Vagina (tissue), 2 donors: Measurements from ENCODE around the gene GATA6. TPM values are rescaled to one million over a fixed set of nuclear protein-coding genes. Genes with fewer than 3 reads are reported as not detected.
"Not testable (repeated sequence)": the region's sequence is repeated elsewhere in the genome, so short reads cannot be mapped to it uniquely, and the experiment has no call there.

Source experiments
- DNase-seq, 2 donors: peaks; one replicate each; pipeline ENCODE4 v3.0.0-alpha.2; 2017; ENCODE audit errors: extremely low spot score in 2 of 2
- H3K27ac ChIP-seq: fragments of 200-600 bp; sonication (generic); one replicate; pipeline ENCODE4 v1.5.1; 2019
- H3K27me3 ChIP-seq: fragments of 200-600 bp; sonication (generic); one replicate; pipeline ENCODE4 v1.5.1; 2019
- H3K36me3 ChIP-seq, 2 donors: fragments of 200-600 bp; sonication (generic); one replicate each; pipeline ENCODE4 v1.5.1; 2017 to 2019
- H3K4me1 ChIP-seq: fragments of 200-600 bp; sonication (generic); one replicate; pipeline ENCODE4 v1.5.1; 2019
- H3K4me3 ChIP-seq, 2 donors: fragments of 200-600 bp; sonication (generic); 1 replicate in 1 of 2; 2 replicates in 1 of 2; pipeline ENCODE4 v1.5.1; 2016 to 2019
- H3K9me3 ChIP-seq: fragments of 200-600 bp; sonication (generic); one replicate; pipeline ENCODE4 v1.5.1; 2019
- POLR2A ChIP-seq, 2 donors: fragments of 450-650 bp; IDR thresholded peaks; one replicate each; pipeline ENCODE4 v1.6.1; 2017; ENCODE audit warnings: antibody characterized with exemption in 2 of 2, mild to moderate bottlenecking in 2 of 2, moderate library complexity in 2 of 2
- POLR2AphosphoS5 ChIP-seq, 2 donors: sonication (generic); formaldehyde crosslinking; IDR thresholded peaks; one replicate each; pipeline ENCODE4 v1.9.0; 2017; ENCODE audit warnings: antibody characterized with exemption in 2 of 2, mild to moderate bottlenecking in 2 of 2, low read depth in 1 of 2; ENCODE audit not compliant: insufficient read depth in 1 of 2
- intact Hi-C: fragments of 100-400 bp; cut with DNase I; formaldehyde crosslinking; loops from one replicate; pipeline ENCODE4 v1.15.1; 2023
- total RNA-seq: library from RNA; depleted of rRNA; stranded (reverse); fragments of >200 nt; gene quantifications from one replicate; pipeline ENCODE4 v1.2.3, GENCODE V29; 2016
- TF ChIP-seq, protein P1 (sequence below), 3 experiments: fragments of 450-650 bp in 2 of 3; fragments of 200-600 bp in 1 of 3; sonication (generic) in 1 of 3; IDR thresholded peaks; one replicate each; pipeline ENCODE4 v1.5.1; 2017 to 2019; ENCODE audit warnings: antibody characterized with exemption in 3 of 3, mild to moderate bottlenecking in 2 of 3, moderate library complexity in 2 of 3

GATA6 gene
- total RNA-seq, 1 donor from 2014 or later: 9.8 TPM

DNA sequence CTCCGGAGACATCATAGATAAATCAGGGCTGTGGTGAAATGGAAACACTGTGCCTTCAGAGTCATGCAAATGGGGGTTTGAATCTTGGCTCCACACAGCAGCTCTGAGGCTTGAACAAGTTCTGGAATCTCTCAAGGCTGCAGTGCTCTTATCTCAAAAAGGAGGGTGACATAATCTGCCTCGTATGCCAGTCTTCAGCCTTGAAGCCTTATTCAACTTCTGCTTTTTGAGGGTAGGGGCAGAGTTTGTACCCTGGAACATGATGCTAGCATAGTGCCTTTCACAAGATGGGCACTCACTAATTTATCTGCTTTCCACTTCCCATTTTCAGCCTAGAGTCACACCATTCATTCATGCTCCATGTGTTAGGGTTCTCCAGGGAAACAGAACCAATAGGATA, 42.3 kb downstream of the GATA6 start:
- TF ChIP-seq POLR2AphosphoS5 (IDR thresholded peaks at IDR 0.05; ENCODE audit: insufficient read depth in 1 of 2, low read depth in 1 of 2) (no peak), POLR2A (IDR thresholded peaks at IDR 0.05) (no peak)
- TF ChIP-seq, protein P1, sequence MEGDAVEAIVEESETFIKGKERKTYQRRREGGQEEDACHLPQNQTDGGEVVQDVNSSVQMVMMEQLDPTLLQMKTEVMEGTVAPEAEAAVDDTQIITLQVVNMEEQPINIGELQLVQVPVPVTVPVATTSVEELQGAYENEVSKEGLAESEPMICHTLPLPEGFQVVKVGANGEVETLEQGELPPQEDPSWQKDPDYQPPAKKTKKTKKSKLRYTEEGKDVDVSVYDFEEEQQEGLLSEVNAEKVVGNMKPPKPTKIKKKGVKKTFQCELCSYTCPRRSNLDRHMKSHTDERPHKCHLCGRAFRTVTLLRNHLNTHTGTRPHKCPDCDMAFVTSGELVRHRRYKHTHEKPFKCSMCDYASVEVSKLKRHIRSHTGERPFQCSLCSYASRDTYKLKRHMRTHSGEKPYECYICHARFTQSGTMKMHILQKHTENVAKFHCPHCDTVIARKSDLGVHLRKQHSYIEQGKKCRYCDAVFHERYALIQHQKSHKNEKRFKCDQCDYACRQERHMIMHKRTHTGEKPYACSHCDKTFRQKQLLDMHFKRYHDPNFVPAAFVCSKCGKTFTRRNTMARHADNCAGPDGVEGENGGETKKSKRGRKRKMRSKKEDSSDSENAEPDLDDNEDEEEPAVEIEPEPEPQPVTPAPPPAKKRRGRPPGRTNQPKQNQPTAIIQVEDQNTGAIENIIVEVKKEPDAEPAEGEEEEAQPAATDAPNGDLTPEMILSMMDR (IDR thresholded peaks at IDR 0.05): no peak
- Histone ChIP-seq H3K27ac (no peak overlapping the region), H3K9me3 (no peaks in the 10 kb centered on the region), H3K4me3 (no peak overlapping the region), H3K27me3 (no peaks in the 10 kb centered on the region), H3K4me1 (peaks cover 21% of the 10 kb centered on the region), H3K36me3 (no peaks in the 10 kb centered on the region)
- intact Hi-C loops: no loop called here
- no peak for DNase-seq

DNA sequence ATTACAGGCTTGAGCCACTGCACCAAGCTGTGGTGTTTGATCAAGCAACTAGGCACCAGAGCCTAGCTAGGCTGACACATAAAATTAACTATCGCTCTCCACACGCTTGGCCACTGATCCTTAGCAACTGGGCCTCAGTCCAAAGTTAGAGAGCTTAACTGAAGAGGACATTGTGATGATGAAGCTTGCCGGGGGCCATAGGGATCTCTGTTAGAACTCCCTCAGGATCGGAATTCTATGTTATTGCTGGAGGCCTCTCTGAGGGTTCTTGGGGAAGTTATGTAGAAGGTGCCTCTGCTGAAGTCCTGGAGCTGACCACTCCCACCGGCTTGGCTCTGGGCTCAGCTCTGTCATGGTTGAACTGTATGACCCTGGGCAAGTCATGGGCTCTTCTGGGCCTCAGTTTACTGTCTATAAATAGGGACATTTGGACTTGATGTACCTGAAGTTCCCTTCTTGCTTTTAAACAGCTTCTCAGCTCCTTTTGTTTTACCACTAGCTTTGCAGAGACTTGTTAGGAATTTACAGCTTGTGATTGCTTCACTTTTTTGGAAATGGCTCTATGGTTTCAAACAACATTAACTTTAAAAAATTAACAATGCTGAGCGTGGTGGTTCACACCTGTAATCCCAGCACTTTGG, 44.1 kb downstream of the GATA6 start:
- H3K4me1 ChIP-seq: peaks cover 21% of the 10 kb centered on the region
- intact Hi-C loops: no loop called here
- DNase-seq: no peak
- no peak for TF ChIP-seq POLR2A (IDR thresholded peaks at IDR 0.05)
- no peak overlapping the region for H3K4me3 ChIP-seq
- H3K27me3 ChIP-seq: no peaks in the 10 kb centered on the region
- peak overlapping the region; percentile 62 for H3K27ac ChIP-seq
- H3K9me3 ChIP-seq: no peaks in the 10 kb centered on the region
- H3K36me3 ChIP-seq: no peaks in the 10 kb centered on the region

DNA sequence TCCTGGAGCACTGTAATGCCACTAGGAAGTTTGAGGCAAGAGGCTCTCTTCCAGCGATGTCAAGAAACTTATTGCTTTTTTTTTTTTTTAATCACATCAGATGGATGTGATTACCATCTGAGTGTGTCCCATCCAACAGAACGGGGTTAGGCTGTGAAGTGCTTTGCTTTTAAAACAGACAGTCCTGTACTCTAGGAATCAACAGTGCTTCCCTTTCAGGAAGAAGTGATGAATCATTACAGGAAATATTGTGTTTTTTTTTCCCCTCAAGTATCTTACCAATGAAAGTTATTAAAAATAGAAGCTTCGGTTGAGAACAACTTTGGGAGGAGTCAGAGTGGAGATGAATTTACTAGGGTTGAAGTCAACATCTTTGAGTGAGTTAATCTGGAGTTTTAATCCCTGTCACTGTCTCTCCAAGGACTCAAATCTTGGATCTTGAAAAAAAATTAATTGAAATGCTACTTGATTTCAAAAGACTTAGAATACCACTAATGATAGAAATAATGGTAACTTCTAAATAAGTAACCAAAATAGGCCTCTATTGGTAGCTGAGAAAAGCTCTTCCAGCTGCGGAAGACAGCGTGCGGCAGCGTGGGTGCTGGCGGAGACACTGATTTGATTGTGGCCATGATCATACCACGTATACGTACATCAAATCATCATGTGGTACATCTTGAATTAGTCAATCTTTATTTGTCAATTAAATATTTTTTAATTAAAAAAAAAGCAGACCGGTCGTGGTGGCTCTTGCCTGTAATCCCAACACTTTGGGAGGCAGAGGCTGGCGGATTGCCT, 45.5 kb downstream of the GATA6 start:
- no peaks in the 10 kb centered on the region for H3K27me3 ChIP-seq
- H3K36me3 ChIP-seq: no peaks in the 10 kb centered on the region
- intact Hi-C loops: no loop called here
- no peaks in the 10 kb centered on the region for H3K9me3 ChIP-seq
- H3K4me3 ChIP-seq: no peak overlapping the region
- no peak for TF ChIP-seq POLR2A (IDR thresholded peaks at IDR 0.05)
- peak in 1 of 2 donors; percentile 64 for TF ChIP-seq POLR2AphosphoS5 (IDR thresholded peaks at IDR 0.05; ENCODE audit: insufficient read depth in 1 of 2, low read depth in 1 of 2)
- TF ChIP-seq, protein P1 (IDR thresholded peaks at IDR 0.05): no peak
- no peak overlapping the region for H3K27ac ChIP-seq
- no peak for DNase-seq
- peaks cover 21% of the 10 kb centered on the region for H3K4me1 ChIP-seq

DNA sequence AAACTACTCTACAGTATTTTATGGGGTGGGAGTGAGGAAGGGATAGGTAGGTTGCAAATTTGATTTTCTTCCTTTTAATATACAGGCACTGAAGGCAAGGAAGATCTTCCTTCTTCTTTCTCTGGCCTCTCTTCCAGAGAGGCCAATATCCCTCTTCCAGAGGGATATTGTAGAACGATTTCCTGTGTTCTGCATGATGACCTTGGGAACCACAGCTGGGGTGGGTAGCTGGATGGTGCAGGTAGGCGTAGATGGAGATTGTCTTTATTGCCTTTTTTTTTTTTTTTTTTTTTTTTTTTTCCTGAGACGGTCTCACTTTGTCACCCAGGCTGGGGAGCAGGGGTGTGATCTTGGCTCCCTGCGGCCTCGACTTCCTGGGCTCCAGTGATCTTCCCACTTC, 49.4 kb downstream of the GATA6 start:
- Histone ChIP-seq H3K9me3 (no peaks in the 10 kb centered on the region), H3K4me3 (no peak overlapping the region), H3K27ac (no peak overlapping the region), H3K4me1 (peaks cover 12% of the 10 kb centered on the region), H3K27me3 (no peaks in the 10 kb centered on the region), H3K36me3 (no peaks in the 10 kb centered on the region)
- DNase-seq: no peak
- intact Hi-C loops: no loop called here
- TF ChIP-seq POLR2AphosphoS5 (IDR thresholded peaks at IDR 0.05; ENCODE audit: insufficient read depth in 1 of 2, low read depth in 1 of 2): no peak
- TF ChIP-seq, protein P1 (IDR thresholded peaks at IDR 0.05): no peak
- TF ChIP-seq POLR2A (IDR thresholded peaks at IDR 0.05): no peak

DNA sequence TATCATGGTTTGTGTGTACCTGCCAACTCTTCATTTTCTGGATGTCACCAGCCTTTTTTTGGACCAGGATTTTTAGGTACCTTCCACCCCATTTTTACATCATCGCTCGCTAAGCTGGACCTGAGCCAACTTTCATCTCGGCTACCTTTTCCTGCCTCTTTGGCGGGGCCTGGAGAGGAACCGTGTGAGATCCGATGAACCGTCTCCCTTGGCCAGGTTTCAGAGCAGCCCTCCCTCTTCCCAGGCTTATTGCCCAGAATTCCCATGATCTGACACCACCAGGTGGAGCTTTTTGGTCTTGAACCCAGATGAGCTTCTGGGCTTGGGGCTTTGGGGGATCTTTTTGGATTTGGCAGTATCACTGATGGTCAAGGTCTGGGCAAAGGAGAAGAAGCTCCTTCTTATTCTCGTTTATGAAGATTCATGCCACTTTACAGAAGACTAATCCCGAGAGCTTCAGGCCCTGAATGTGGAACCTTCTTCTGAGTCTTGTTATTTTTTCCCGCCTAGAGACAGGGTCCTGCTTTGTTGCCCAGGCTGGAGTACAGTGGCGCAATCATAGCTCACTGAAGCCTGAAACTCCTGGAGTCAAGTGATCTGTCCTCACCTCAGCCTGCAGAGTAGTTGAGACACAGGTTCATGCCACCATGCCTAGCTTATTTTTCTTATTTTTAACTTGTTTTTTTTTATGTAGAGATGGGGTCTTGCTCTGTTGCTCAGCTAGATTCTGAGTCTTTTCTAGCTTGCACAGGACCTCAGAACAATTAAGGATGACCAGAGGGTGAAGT, 50.4 kb downstream of the GATA6 start:
- no peaks in the 10 kb centered on the region for H3K27me3 ChIP-seq
- H3K27ac ChIP-seq: no peak overlapping the region
- no peaks in the 10 kb centered on the region for H3K36me3 ChIP-seq
- no peaks in the 10 kb centered on the region for H3K9me3 ChIP-seq
- no peak for TF ChIP-seq POLR2A (IDR thresholded peaks at IDR 0.05)
- no peak for TF ChIP-seq POLR2AphosphoS5 (IDR thresholded peaks at IDR 0.05; ENCODE audit: insufficient read depth in 1 of 2, low read depth in 1 of 2)
- TF ChIP-seq, protein P1 (IDR thresholded peaks at IDR 0.05): no peak
- peaks cover 6% of the 10 kb centered on the region for H3K4me1 ChIP-seq
- intact Hi-C loops: no loop called here
- H3K4me3 ChIP-seq: no peak overlapping the region
- DNase-seq: no peak

DNA sequence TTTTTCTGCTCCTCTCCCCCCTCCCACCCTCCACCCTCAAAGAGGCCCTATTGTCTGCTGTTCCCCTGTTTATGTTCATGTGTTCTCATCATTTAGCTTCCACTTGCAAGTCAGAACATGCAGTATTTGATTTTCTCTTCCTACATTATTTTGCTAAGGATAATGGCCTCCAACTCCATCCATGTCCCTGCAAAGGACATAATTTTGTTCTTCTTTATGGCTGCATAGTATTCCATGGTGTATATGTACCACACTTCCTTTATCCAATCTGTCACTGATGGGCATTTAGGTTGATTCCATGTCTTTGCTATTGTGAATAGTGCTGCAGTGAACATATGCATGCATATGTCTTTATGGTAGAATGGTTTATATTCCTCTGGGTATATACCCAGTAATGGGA, 51.2 kb downstream of the GATA6 start:
- H3K4me1 ChIP-seq, H3K36me3 ChIP-seq, H3K27me3 ChIP-seq, DNase-seq, H3K4me3 ChIP-seq, H3K27ac ChIP-seq, intact Hi-C loops, H3K9me3 ChIP-seq: not testable (repeated sequence)
